Suprapubic skin (tissue), 4 donors: ENCODE results near the gene OGFOD1.

Experiments
- CTCF ChIP-seq, 2 donors: fragments of 200-600 bp in 1 of 2; fragments of 450-650 bp in 1 of 2; sonication (generic) in 1 of 2; IDR thresholded peaks; one replicate each; pipeline ENCODE4 v1.5.1; 2016 to 2019; ENCODE audit warnings: antibody characterized with exemption in 2 of 2, mild to moderate bottlenecking in 1 of 2, moderate library complexity in 1 of 2
- EP300 ChIP-seq: sonication (generic); formaldehyde crosslinking; IDR thresholded peaks from one replicate; pipeline ENCODE4 v1.6.1; 2017; ENCODE audit warnings: antibody characterized with exemption
- POLR2A ChIP-seq, 2 donors: fragments of 450-650 bp; IDR thresholded peaks; one replicate each; pipeline ENCODE4 v1.6.1; 2017; ENCODE audit warnings: antibody characterized with exemption in 2 of 2, mild to moderate bottlenecking in 2 of 2, moderate library complexity in 2 of 2
- POLR2AphosphoS5 ChIP-seq, 3 donors: sonication (generic); formaldehyde crosslinking; IDR thresholded peaks; one replicate each; pipeline ENCODE4 v1.6.1; 2017; ENCODE audit warnings: antibody characterized with exemption in 3 of 3

DNA sequence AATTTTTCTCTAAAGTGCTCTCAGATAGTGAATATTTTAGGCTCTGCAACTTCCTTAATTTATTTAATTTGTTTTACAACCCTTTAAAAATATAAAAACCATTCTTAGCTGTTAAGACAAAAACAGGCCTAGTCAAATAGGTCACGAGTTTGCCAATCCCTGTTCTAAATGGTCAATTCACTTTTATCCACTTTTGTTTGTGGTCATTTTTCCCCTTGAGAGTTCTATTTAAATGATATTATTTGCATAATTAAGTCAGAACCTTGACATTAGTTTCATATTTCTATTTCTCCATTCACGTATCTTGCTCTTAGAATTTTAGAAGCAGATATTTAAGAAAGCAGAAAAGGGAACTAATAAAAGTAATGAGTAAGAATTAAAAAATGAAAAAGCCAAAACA is 30.0 kb upstream of the OGFOD1 start:
- no peak for TF ChIP-seq EP300
- no peak for TF ChIP-seq CTCF (IDR thresholded peaks at IDR 0.05)
- no peak for TF ChIP-seq POLR2A (IDR thresholded peaks at IDR 0.05)
- no peak for TF ChIP-seq POLR2AphosphoS5 (IDR thresholded peaks at IDR 0.05)
